Activated CD8-positive, alpha-beta memory T cell treated with anti-CD3 and anti-CD28 coated beads, Interleukin-2, amount 50 U/mL, for 1 hour (primary cell): ENCODE data around the gene TSPAN9.

Experiments used
- DNase-seq: peaks from one replicate; pipeline ENCODE4 v3.0.0-alpha.2; 2020; ENCODE audit errors: extremely low read depth

TSPAN9 gene

DNA sequence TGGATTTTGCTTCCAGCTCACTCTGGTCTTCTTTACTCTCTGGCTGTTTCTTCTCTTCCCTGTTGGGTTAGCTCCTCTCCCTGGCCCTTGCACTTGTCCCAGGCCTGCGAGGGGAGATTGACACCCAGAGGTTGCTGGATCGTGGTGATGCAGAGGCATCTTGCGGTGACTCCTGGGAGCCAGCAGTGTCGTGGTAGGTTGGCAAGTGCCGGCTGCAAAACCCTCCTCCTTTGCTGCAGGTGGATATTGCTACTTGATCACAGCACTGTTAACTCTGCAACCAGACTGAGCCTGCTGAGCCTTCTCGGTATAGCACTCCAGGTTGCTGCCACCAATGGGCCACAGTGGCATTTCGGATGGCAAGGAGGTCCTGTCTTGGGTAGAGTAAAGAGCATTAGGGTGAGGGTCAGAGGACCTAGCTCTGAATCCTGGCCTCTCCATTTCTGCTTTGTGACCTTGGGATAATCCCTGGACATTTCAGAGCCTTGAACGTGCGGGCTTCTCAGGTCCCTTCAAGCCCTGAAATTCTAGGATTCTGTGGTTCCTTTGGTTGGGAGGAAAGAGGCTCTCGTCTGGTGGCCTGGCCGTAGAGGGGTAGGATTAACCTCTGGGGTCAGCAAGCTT lies 87.4 kb downstream of the TSPAN9 start:
- no peak for DNase-seq

DNA sequence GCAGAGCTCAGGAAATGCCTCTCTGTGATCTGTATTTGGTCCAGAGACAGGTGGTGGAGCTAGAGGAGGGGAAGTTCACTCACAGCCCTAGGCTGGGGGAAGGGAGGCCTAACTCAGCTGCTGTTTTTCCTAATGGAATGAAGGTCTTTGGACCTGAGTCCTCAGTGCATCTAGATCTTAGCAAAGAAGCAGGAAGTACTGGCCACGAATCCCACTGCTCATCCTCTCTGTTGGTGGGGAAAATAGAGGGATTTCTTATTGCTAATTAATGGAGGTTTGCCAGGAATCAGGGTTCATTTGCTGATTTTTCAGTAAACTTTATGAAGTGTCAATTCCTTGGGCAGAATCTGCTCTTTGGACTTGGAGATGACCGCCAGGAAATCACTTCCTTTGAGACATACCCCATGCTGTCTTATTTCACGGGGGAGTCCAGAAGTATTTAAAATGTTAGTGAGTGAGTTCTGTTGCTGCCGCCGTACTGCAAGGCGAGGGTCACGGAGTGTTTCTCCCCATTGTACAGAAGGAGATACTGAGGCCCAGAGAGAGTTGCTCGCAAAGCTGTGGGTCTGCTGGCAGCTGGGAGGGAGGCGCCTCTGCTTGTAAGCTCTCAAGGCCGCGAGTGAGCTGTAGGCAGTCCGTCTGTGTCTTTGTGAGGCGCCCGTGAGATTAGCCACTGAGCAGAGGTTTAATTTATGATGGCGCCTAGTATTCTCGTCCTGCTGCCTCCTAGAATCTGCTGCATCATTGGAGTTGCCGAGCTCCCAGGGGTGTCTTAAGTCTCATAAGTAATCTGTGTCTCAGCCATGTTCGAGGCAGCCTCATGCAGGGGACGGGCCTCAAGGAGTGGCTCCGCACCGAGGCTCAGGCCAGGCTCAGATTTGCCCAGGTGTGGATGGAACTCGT lies 88.2 kb downstream of the TSPAN9 start:
- no peak for DNase-seq

DNA sequence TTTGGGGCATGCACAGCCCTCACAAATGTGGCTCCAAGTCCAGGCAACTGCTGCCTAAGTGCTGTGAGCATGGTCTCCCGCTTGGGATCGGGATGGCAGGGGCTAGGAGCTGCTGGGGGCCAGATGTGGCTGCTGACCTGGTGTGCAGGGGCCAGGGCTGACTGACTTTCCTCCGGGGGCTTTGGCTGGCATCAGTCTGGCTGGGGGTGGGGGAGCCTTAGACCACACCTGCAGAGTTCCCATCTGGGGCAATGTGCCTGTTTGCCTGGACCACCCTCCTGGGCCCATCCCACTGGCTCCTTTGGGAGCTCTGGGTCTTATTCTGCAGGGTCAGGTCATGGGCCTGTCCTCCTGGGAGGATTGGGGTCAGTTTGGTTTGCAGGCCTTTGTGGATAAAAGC lies 90.5 kb downstream of the TSPAN9 start:
- no peak for DNase-seq

DNA sequence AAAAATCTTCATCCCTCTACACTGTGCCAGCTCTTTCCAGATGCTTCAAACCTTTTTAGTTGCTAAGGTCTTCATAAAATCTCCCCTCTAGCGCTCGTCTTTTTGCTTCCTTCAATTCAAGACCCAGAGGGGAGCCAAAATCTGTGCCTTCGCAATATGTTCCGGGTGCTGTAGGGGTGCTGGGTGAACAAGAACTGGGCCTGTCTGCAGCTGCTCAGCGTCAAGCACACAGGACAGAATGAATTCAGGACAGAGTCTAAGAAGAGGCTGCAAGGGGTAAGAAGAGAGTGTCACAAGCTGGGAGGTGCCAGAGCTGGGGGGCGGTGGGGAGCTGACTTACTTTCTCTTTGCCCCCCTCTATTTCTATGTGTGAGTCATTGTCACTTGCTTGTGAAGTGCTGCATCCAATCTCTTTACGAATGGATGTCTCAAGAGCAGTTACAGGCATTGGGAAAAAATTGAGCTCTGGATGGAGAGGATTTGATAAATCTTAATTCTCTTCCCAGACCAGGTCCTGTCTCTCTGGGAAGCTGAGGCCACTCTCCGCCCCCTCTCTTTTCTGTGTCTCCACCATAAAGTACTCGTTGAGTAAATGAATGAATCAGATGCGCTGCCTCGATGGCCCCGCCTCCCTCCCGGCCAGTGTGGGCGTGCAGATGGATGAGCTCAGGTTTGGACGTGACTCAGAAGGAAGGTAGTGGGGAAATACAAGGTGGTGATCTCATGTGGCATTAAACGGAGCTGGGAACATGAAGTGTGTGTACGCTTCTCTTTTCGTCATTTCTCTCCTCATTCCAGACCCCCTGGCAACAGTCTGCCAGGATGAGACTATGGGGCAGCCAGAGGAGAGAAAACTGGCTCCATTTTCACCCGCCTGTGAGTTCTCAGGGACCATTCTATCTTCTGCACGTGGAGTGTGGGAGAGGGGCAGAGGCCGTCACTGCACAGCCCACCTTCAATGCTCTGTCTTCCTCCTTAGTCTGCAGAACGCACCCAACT lies 91.3 kb downstream of the TSPAN9 start:
- DNase-seq = no peak

DNA sequence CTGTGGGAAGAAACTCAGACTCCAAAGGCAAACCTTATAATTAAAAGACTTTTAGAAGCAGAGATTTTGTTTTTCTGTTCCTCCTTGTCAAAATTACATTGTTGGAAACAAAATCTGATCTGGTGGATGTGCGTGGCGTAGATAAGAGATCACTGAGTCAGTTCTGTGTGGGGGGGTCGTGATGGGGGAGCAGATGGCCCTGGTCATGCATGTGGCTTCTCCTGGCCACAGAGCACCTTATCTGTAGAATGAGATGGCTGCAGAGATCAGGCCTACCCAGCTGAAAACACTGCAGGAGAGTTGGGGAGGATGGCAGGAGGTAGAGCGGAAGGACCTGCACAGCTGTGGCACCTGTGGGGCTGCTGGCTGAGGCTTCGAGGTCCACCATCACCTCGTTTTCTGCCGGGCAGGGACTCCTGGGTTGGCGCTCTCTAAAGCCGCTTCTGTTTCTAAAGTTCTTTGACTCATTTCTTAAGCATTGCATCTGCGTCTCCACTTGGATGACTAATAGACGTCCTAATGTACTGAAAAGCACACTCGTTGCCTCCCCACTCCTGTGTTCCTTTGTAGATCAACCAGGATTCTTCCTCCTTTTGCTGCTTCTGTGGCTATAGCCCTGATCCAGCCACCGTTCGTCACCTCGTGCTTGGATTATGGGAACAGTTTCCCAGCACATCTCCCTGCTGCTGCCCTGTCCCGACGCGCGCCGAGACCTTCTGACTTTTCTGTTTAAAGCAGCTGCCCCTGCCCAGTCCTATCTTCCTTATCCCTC lies 93.4 kb downstream of the TSPAN9 start:
- no peak for DNase-seq

DNA sequence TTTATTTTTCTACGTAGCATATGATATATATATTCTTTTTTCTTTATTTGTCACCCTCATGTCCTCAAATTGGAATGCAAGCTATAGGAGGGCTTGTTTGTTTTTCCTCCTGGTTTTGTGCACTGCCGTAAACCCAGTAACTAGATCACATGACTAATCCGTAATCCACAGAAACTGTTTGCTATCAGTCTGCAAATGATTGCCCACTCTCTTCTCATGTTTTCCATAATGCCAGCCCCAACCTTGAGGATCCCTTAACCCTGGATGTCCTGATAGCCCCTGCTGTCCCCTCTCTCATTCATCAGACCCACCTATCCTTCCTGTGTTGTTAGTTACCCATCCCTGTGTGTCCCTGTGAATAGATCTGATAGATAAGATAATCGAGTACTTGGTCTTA lies 94.0 kb downstream of the TSPAN9 start:
- no peak for DNase-seq

DNA sequence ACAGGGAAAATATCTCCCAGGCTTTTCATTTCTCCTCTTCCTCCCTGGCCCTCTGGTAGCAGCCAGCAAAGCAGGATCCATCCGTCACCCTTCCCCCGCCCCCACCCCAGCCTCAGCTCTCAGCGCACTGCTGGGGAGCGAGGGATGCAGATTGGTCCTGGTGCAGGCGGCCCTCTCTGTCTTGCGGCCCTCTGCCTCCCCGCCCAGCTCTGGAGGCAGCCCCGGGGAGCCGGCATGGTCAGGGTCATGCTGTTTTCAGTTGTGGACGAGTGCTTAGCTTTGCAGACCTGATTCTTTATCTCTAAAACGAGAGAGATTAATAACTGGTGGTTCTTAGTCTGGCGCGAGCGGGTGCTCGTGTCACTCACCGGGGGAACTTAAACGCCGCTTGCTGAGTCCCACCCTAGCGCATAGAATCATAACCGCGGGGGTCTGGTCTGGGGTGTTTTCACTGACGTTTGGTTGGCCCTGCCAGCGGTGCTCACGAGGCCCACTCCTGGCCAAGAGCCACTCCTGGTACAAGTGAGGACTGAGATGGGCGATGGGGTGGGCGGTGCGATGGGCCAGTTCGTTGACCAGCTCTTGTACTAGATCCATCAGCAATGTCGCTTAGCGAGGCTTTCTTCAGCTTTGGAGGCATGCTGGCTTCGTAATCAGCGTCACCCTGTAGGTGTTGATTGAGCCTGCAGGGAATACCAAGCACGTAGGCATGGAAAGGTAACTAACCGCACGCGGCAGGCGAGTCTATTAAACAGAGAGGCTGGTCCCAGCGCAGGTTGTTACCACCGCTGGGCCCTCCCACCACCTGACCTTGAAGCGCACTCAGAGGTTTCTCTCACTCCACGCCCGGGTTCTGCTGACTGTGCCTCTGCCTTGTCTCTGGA lies 95.2 kb downstream of the TSPAN9 start:
- no peak for DNase-seq

DNA sequence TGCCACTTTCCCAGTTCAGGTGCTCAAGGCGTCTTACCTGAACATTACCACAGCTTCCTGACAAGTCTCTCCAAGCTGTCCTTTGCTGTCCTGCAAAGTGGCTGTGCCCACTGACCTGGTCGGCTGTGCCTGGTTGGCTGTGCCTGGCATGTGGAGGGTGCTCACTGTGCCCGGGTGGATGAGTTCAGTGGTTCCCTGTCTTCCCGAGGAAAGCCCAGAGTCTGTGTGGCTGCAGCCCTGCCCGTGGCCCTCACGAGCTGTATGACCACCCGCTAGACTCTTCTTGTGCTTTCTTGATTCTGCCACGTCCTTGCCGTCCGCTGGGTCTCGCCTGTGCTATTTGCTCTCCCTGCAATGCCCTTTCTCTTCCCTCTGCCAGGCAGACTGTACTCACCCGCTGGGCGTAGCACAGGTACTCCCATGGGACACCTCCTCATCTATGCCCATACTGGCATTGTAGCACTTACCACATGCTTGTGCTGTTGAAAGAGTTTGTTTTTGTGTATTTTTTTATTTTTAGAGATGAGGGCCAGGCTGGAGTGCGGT lies 95.9 kb downstream of the TSPAN9 start:
- DNase-seq = no peak

DNA sequence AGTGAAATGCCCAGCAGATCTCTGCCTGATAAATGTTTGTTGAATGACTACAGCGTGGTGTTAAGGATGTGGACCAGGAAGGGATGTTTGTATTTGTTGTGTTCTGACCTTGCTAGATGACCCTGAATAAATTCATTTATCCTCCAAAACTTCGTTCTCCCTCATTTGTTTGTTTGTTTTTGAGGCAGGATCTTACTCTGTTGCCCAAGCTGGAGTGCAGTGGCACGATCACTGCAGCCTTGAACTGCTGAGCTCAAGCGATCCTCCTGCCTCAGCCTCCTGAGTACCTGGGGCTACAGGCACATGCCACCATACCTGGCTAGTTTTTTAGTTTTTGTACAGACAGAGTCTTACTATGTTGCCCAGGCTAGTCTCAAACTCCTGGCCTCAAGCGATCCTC lies 96.7 kb downstream of the TSPAN9 start:
- no peak for DNase-seq

DNA sequence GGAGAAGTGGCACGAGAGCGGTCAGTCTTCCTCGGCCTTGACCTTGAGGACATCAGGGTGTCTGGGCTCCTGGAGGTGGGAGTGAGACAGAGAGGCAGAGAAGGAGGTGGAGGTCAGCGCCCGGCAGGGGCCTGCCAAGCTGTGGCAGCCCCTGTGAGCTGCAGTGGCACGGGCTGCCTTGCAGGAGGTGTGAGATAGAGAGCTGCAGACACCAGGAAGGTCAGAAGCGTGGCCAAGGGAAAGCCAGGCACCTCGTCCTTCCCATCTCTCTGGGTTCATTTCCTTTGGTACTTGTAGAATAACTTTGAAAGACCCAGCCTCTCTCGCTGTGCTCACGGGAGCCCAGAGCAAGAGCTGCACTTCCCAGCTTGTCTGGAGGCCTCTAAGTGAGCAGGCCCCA lies 98.1 kb downstream of the TSPAN9 start:
- no peak for DNase-seq

DNA sequence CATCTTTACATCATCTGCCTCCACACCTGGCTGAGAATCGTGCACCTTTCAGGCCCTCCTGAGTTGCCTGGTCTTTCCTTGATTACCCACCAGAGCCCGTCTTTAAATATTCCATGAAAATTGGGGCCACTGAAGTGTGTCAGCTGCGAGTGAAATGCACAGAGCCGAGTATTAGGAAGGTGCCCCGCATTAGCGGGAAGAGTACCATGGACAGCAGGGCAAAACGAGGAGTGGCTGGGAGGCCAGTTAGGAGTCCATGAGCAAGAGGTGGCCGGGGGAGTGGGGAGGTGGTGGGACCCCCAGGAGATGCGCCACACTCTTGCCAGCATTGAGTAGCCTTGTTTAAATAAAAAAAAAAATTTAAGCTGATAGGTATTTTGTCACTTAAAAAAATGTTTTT lies 99.6 kb downstream of the TSPAN9 start:
- no peak for DNase-seq

DNA sequence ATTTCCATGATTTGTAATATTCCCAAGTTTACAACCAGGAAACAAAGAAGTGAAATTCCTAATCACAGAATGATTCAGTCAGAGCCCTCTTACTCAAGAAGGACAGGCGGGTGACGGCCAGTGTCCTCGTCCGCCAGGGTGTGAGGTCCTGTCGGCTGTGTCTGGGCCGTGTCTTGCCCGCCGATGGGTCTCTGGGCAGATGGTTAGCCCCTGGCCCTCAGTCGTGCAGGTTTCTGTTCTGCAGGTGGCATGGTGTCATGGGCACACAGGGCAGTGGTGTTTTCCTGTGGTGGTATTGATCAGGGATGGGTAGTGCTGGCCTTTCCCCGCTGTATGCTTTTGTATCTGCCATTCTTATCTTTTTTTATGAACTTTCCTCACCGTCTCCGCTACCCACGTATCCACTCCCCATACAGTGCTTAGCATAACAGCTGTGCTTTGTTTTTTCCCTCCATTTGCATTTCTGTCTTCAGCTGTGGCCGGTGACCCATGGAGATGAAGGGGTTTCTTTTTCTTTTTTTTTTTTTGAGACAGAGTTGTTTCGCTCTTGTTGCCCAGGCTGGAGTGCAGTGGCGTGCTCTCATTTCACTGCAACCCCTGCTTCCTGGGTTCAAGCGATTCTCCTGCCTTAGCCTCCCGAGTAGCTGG lies 100.7 kb downstream of the TSPAN9 start:
- DNase-seq = no peak

DNA sequence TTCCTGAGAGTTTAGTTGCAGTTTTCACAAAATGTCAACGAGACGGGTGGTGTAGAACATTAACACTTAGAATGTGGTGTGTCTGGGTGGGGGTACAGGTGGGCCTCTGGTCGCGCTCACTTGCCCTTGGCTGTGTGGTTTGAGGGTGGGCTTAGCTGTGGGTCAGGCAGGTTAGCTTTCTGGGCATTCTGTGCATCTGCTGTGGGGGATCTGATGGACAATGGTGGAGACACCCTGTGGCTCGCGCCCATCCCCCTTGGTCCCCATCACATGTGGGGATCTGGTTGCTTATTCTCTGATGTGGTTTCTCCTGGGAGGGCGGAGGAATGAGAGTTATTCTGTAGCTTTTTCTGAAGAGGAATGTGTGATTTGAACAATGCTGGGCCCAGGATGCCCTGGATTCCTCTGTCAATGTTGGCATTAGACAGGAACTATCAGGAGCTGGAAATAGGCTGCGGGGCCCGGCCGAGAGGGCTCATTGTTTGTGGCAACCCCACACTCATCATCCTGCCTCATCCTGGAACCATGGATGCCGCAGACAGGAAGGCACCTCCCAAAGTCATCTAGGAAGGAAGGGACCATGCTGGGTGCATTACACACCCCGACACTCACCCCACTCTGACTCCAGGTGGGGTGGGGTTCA lies 101.6 kb downstream of the TSPAN9 start:
- DNase-seq = no peak

DNA sequence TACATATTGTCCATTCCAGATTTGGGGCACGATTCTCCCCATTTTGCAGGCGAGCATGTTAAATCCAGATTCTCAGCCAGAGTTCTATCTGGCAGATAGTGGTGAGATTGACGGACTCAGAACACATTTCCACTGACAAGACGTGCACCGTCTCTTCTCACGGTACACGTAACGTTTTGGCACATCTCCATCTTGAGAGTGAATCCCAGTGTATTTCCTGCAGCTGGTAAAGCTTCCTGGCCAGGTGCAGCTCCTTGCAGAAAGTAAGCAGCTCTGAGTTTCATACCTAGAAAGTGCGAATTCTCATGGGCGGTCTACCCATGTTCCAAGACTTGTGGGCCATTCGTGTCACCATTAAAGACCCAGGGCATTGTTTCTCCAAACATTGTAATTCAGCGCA lies 102.6 kb downstream of the TSPAN9 start:
- DNase-seq = no peak

DNA sequence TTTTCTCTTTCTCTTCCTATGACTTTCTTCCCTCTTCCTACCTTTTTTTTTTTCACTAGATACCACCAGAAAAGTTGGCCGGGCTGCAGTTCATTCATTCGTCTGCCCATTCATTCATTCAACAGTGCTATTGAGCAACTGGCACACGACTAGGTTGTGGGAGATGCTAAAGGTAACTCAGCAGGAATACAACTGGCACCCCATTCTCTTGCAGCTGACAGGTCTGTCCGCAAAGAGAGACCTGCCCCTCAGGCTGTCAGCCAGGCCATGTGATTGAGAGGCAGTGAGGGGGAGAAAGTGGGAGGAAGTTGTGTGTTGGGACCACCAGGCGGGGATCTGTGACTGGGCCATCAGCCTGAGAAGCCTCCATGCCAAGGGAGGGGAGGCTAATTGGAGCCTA lies 105.2 kb downstream of the TSPAN9 start:
- DNase-seq = no peak

DNA sequence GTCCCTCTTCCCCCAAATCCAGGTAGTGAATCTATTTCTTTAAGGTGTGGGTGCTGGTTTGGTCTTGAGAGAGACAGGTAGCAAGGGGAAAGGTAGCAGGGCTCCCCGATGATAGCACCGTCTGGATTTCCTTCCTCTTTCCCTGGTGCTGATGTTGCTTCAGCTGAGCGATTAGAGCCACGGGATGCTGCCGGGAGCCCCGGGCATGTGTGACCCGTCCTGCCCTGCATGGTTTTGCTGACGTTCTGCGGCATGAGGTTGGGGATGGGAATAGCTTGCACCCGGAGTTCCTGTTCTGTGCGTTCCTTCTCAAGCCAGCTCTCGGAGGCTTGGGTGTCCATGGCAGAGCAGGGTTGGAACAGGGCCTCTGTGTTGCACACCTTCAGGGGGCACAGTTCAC lies 107.3 kb downstream of the TSPAN9 start:
- no peak for DNase-seq

DNA sequence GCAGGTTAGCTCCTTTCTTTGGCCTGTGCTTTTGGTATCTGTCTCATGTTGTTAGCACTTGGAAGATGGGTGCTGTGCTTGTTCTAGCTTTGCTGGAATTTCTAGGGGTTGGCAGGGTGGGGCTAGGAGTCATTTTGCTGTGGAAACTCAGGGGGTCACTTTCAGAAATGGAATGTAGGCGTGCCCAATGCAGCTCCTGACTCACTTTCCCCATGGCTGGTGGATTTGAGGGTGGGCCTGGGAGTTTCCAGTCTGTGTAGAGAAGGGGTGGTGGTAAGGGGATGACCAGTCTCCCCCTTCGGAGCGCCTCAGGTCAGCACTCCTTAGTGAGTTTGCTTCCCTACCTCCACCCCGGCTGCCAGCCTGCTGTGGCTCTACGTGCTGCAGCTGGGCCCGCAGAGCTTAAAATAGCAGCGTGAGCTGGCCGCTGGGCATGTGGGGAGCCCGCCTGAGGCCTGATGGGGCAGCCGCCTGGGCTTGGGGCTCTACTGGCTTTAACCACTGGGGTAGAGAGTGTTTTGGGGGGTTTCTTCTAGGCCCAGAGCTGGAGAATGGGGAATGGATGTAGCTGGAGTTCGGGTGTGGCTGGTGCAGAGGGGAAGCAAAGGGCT lies 108.2 kb downstream of the TSPAN9 start:
- no peak for DNase-seq

DNA sequence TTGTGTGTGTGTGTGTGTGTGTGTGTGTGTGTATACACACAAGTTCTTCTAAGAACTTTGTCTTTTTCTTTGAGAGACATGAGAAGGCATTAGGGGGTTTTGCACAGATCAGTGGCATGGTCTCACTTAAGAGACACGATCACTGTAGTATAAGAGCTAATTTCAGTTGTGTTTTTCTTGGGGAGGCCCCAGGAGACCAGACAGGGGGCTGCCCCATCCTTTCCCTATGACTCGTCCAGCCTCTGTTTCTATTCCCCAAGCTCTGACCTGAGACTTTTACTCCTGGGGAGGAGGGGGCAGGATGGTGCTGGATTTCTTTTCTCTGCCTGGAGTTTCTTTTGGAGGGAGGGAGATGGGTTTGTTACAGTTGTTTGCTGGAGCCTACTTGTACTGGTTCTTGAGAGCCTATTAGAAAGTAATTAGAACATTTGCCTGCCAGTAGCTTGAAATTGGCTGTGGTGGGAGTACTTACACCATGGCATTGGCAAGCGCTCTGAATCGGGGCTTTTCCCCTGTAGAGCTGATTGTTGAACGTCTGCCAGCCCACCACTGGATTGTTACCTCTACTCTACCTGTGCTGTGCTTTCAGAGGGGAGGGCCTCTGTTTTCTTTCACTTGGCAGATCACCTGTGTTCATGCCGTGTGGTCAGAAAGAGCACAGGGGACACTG lies 109.5 kb downstream of the TSPAN9 start:
- DNase-seq = no peak
